ENCODE measurements around the gene CLCNKA.
A peak's percentile ranks its signal among the peaks of the same experiment; 100 is the strongest.
"Not testable (repeated sequence)": the region's sequence is repeated elsewhere in the genome, so short reads cannot be mapped to it uniquely, and the experiment has no call there.

Gene CLCNKA

DNA sequence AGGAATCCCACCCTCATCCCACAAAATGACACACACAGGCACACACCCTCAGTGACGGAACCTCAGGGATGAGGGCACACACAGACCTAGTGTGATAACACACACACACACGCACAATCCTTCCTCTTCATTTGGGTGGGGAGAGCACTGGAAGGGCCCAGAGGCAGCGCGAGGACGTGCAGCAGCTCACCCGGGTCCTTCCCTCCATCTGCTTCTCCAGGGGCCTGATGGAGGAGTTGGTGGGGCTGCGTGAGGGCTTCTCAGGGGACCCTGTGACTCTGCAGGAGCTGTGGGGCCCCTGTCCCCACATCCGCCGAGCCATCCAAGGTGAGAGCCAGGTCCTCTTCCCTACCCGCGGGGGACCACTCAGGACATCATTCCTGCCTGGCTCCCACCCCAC, 557 bp downstream of the CLCNKA start:
- H3K27ac ChIP-seq (ENCODE audit: low read depth, low read length): no peak overlapping the region
- H3K9ac ChIP-seq (ENCODE audit: low read length in 5 of 5): no peak overlapping the region
- peaks cover 0 to 40% (median 38%) of the 10 kb centered on the region in 5 donors for H3K4me1 ChIP-seq (ENCODE audit: control insufficient read depth in 5 of 5, insufficient read depth in 5 of 5, low read length in 5 of 5)

DNA sequence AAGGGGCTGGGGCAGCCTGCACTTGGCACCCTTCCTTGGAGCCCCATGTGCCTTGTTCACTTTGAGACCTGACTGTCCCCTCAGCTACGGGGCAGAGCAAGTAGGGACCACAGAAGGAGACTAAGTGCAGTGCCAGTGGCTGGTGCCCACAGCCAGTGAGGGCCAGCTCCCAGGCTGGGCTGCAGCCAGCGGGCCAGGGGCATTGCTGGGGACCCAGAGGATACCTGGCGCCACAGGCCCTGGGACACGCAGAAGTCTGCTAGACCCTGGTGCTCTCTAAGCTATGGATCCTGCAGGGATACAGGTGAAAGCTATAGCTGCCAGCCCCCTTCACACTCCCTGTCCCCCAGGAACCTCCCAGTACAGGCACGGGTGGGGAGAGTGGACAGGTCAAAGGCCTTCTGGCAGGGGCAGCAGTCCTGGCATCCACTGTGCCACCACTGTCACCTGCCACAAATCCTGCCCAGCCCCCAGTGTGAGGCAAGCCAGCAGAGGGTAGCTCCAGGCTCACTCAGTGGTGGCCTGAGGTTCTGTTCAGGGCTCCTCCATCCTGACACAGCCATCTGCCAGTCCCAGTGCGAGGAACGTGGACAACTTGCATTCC, 1.3 kb downstream of the CLCNKA start:
- Histone ChIP-seq H3K9me3 (ENCODE audit: control insufficient read depth in 5 of 5, low read length in 5 of 5) (no peaks in the 10 kb centered on the region), H3K4me1 (ENCODE audit: control insufficient read depth in 5 of 5, insufficient read depth in 5 of 5, low read length in 5 of 5) (peaks cover 0 to 35% (median 32%) of the 10 kb centered on the region in 5 donors), H3K4me3 (ENCODE audit: low read depth in 1 of 5, low read length in 5 of 5) (no peak overlapping the region), H3K9ac (ENCODE audit: low read length in 5 of 5) (no peak overlapping the region), H3K36me3 (ENCODE audit: control insufficient read depth in 5 of 5, insufficient read depth in 5 of 5, low read length in 5 of 5) (no peaks in the 10 kb centered on the region), H3K27me3 (ENCODE audit: control insufficient read depth in 5 of 5, insufficient read depth in 4 of 5, low read length in 5 of 5) (peaks cover 0 to 3% (median 0%) of the 10 kb centered on the region in 5 donors), H3K27ac (ENCODE audit: low read depth, low read length) (no peak overlapping the region)

More for the DNA sequence above, 557 bp downstream of the CLCNKA start:
- H3K27me3 ChIP-seq (ENCODE audit: control insufficient read depth in 5 of 5, insufficient read depth in 4 of 5, low read length in 5 of 5): no peaks in the 10 kb centered on the region
- no peak overlapping the region for H3K4me3 ChIP-seq (ENCODE audit: low read depth in 1 of 5, low read length in 5 of 5)
- H3K9me3 ChIP-seq (ENCODE audit: control insufficient read depth in 5 of 5, low read length in 5 of 5): no peaks in the 10 kb centered on the region
- H3K36me3 ChIP-seq (ENCODE audit: control insufficient read depth in 5 of 5, insufficient read depth in 5 of 5, low read length in 5 of 5): no peaks in the 10 kb centered on the region

DNA sequence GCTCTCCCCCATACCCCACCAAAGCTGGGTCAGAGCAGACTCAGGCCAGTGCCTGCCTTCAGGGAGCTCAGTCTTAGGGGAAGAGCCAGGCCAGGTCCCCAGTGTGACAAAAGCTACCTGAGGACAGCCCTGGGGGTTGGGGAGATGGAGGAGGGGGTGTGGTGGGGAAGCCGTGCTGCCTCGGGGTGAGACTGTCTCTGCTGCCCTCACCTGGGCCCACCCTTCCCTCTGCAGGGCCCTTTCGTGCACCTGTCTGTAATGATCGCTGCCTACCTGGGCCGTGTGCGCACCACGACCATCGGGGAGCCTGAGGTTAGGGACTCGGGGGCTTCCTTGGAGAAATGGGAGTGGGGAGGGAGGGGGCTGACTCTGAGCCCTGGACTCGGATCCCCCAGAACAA, 4.5 kb downstream of the CLCNKA start:
- H3K4me3 ChIP-seq (ENCODE audit: low read depth in 1 of 5, low read length in 5 of 5); H3K9me3 ChIP-seq (ENCODE audit: control insufficient read depth in 5 of 5, low read length in 5 of 5); H3K9ac ChIP-seq (ENCODE audit: low read length in 5 of 5); H3K27me3 ChIP-seq (ENCODE audit: control insufficient read depth in 5 of 5, insufficient read depth in 4 of 5, low read length in 5 of 5); H3K36me3 ChIP-seq (ENCODE audit: control insufficient read depth in 5 of 5, insufficient read depth in 5 of 5, low read length in 5 of 5); H3K27ac ChIP-seq (ENCODE audit: low read depth, low read length): not testable (repeated sequence)
- H3K4me1 ChIP-seq (ENCODE audit: control insufficient read depth in 5 of 5, insufficient read depth in 5 of 5, low read length in 5 of 5): peaks cover 0 to 21% (median 15%) of the 10 kb centered on the region in 5 donors

DNA sequence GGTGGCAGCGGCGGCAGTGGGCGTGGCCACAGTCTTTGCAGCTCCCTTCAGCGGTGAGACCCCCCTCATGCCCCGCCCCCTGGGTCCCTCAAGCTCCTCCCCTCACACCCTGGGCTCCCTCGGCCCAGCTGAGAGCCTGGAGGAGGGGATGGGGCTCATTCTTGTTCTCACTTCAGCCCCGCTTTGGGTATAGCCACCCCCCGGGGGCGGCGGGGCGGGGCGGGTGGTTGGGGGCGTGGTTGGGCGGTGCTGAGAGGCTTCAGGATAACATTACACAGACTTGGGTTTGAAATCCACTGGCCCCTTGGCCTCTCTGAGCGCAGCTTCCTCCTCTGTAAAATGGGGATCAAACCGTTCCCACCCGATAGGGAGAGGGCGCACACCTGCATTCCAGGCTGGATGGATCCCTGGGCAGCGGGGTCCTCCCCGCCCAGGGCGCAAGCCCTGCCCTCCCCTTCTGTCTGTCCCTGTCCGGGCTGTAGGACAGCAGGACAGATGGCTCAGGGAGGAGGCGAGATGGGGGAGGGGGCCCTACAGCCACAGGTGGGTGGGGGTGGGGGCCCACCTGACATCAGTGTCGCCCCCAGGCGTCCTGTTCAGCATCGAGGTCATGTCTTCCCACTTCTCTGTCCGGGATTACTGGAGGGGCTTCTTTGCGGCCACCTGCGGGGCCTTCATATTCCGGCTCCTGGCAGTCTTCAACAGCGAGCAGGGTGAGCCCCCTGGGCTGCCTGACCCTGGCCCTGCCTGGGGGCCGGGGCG, 5.1 kb downstream of the CLCNKA start:
- no peaks in the 10 kb centered on the region for H3K9me3 ChIP-seq (ENCODE audit: control insufficient read depth in 5 of 5, low read length in 5 of 5)
- H3K4me1 ChIP-seq (ENCODE audit: control insufficient read depth in 5 of 5, insufficient read depth in 5 of 5, low read length in 5 of 5): peaks cover 0 to 21% (median 15%) of the 10 kb centered on the region in 5 donors
- H3K27ac ChIP-seq (ENCODE audit: low read depth, low read length): no peak overlapping the region
- peaks cover 0 to 8% (median 3%) of the 10 kb centered on the region in 5 donors for H3K27me3 ChIP-seq (ENCODE audit: control insufficient read depth in 5 of 5, insufficient read depth in 4 of 5, low read length in 5 of 5)
- no peaks in the 10 kb centered on the region for H3K36me3 ChIP-seq (ENCODE audit: control insufficient read depth in 5 of 5, insufficient read depth in 5 of 5, low read length in 5 of 5)
- no peak overlapping the region for H3K4me3 ChIP-seq (ENCODE audit: low read depth in 1 of 5, low read length in 5 of 5)
- H3K9ac ChIP-seq (ENCODE audit: low read length in 5 of 5): peak overlapping the region in 2 of 5 donors; percentile 35 to 39

DNA sequence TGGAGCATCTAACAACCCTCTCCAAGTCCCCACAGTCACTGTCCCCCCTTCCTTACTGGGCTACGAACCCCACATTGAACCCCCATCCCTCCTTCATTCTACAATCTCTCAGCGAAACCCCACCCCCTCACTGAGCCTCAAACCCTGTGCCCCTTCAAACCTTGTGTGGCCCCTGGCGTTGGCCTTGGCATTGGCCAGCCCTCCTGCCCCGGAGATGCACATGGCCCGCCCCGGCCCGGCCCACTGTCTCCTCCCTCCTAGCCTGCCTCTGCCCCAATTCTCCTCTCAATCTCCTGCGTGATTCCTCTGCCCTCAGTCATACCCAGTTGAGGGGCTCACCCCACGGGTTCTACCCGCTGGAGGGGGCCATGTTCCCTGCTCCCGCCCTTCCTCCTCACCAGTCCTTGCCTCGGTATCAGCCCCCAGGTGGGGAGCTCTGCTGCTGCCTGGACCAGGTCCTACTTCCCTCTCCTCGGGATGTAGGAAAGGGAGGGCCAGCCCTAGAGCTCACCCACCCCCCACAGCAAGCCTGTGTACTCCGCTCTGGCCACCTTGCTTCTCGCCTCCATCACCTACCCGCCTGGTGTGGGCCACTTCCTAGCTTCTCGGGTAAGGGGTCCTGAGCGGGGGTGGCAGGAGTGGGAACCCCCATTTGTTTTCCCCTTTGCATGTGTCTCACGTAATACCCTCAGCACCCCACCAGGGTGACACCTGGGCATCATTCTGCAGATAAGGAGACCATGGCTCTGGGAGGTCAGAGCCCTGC, 6.6 kb downstream of the CLCNKA start:
- Histone ChIP-seq H3K4me3 (ENCODE audit: low read depth in 1 of 5, low read length in 5 of 5) (no peak overlapping the region), H3K4me1 (ENCODE audit: control insufficient read depth in 5 of 5, insufficient read depth in 5 of 5, low read length in 5 of 5) (peaks cover 0 to 24% (median 20%) of the 10 kb centered on the region in 5 donors), H3K27me3 (ENCODE audit: control insufficient read depth in 5 of 5, insufficient read depth in 4 of 5, low read length in 5 of 5) (peaks cover 0 to 8% (median 3%) of the 10 kb centered on the region in 5 donors), H3K9ac (ENCODE audit: low read length in 5 of 5) (peak overlapping the region in 1 of 5 donors; percentile 41), H3K9me3 (ENCODE audit: control insufficient read depth in 5 of 5, low read length in 5 of 5) (no peaks in the 10 kb centered on the region), H3K36me3 (ENCODE audit: control insufficient read depth in 5 of 5, insufficient read depth in 5 of 5, low read length in 5 of 5) (no peaks in the 10 kb centered on the region), H3K27ac (ENCODE audit: low read depth, low read length) (no peak overlapping the region)

DNA sequence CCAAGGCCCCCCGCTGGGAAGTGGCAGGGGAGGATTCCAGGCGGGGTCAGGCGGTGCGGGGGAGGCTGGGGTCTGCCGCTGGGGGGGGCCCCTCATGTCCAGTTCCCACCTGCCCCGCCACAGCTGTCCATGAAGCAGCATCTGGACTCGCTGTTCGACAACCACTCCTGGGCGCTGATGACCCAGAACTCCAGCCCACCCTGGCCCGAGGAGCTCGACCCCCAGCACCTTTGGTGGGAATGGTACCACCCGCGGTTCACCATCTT, 7.1 kb downstream of the CLCNKA start:
- not testable (repeated sequence) for H3K36me3 ChIP-seq (ENCODE audit: control insufficient read depth in 5 of 5, insufficient read depth in 5 of 5, low read length in 5 of 5); H3K27me3 ChIP-seq (ENCODE audit: control insufficient read depth in 5 of 5, insufficient read depth in 4 of 5, low read length in 5 of 5); H3K27ac ChIP-seq (ENCODE audit: low read depth, low read length); H3K9me3 ChIP-seq (ENCODE audit: control insufficient read depth in 5 of 5, low read length in 5 of 5); H3K4me3 ChIP-seq (ENCODE audit: low read depth in 1 of 5, low read length in 5 of 5); H3K9ac ChIP-seq (ENCODE audit: low read length in 5 of 5)
- H3K4me1 ChIP-seq (ENCODE audit: control insufficient read depth in 5 of 5, insufficient read depth in 5 of 5, low read length in 5 of 5): peaks cover 0 to 24% (median 20%) of the 10 kb centered on the region in 5 donors

DNA sequence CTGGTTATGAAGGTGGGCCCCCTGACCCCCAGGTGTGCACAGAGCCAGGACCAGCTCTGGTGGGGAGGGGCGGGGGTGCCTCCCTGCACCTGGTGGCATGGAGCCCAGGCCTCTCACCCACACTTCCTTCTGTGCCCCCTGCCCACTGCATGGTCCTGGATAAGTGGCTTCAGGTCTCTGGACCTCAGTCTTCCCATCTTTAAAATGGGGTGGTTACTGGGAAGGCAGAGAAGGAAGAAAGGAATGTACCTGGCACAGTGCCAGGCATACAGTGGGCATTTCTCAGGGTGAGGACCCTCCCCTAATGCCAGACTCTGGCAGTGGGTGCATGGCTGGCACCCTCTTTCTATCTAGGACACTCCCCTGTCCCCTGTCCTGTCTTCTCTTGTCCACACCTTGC, 7.5 kb downstream of the CLCNKA start:
- Histone ChIP-seq H3K9ac (ENCODE audit: low read length in 5 of 5) (no peak overlapping the region), H3K4me1 (ENCODE audit: control insufficient read depth in 5 of 5, insufficient read depth in 5 of 5, low read length in 5 of 5) (peaks cover 0 to 24% (median 20%) of the 10 kb centered on the region in 5 donors), H3K36me3 (ENCODE audit: control insufficient read depth in 5 of 5, insufficient read depth in 5 of 5, low read length in 5 of 5) (no peaks in the 10 kb centered on the region), H3K27ac (ENCODE audit: low read depth, low read length) (no peak overlapping the region), H3K27me3 (ENCODE audit: control insufficient read depth in 5 of 5, insufficient read depth in 4 of 5, low read length in 5 of 5) (peaks cover 0 to 8% (median 3%) of the 10 kb centered on the region in 5 donors), H3K4me3 (ENCODE audit: low read depth in 1 of 5, low read length in 5 of 5) (no peak overlapping the region), H3K9me3 (ENCODE audit: control insufficient read depth in 5 of 5, low read length in 5 of 5) (no peaks in the 10 kb centered on the region)

DNA sequence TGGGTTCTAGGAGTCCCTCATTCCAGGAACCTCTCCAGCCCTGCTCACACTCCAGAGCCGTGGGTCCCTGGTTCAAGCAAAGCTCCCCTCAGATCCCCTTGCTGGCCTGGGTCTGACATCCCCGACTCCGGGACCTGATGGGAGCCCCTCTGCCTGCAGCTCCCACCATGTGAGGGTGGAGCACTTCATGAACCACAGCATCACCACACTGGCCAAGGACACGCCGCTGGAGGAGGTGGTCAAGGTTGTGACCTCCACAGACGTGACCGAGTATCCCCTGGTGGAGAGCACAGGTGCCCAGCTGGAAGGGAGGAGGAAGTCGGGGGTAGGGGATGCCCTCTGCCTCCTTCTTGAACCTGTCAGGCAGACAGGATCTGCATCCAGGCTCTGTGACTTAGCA, 9.7 kb downstream of the CLCNKA start:
- no peak overlapping the region for H3K27ac ChIP-seq (ENCODE audit: low read depth, low read length)
- no peaks in the 10 kb centered on the region for H3K9me3 ChIP-seq (ENCODE audit: control insufficient read depth in 5 of 5, low read length in 5 of 5)
- H3K4me3 ChIP-seq (ENCODE audit: low read depth in 1 of 5, low read length in 5 of 5): no peak overlapping the region
- H3K36me3 ChIP-seq (ENCODE audit: control insufficient read depth in 5 of 5, insufficient read depth in 5 of 5, low read length in 5 of 5): no peaks in the 10 kb centered on the region
- H3K9ac ChIP-seq (ENCODE audit: low read length in 5 of 5): no peak overlapping the region
- H3K4me1 ChIP-seq (ENCODE audit: control insufficient read depth in 5 of 5, insufficient read depth in 5 of 5, low read length in 5 of 5): peaks cover 0 to 20% (median 16%) of the 10 kb centered on the region in 5 donors
- H3K27me3 ChIP-seq (ENCODE audit: control insufficient read depth in 5 of 5, insufficient read depth in 4 of 5, low read length in 5 of 5): peaks cover 0 to 8% (median 3%) of the 10 kb centered on the region in 5 donors

DNA sequence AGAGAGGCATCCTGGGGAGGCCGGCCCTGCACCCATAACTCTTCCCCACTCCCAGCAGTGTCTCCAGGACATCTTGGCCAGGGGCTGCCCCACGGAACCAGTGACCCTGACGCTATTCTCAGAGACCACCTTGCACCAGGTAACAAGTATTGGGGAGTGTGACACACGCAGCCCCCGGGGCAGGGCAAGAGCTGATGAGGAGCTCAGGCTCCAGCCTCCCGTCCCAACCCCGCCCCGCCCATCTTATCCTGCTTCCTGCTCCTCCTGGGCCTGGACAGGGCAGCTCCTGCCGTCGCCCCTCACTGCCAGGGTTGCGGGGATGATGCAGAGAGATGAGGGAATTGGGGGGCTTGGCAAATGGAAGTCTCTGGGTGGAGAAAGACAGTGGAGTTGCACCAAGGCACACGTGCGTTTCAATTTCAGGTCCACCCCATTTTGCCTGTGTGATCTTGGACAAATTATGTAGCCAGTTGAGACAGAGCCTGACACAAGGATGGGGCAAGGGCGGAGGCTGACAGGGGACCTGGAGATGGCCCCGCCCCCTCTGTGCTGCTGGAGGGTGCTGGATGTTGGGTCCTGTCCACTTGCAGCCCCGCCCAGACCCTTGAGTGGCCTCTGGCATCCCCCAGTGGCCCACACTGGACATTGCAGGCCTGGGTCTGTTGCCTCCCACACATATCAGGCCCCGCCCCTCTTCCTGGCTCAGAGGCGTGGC, 10.7 kb downstream of the CLCNKA start:
- Histone ChIP-seq H3K27me3 (ENCODE audit: control insufficient read depth in 5 of 5, insufficient read depth in 4 of 5, low read length in 5 of 5) (peaks cover 0 to 9% (median 3%) of the 10 kb centered on the region in 5 donors), H3K9me3 (ENCODE audit: control insufficient read depth in 5 of 5, low read length in 5 of 5) (no peaks in the 10 kb centered on the region), H3K4me3 (ENCODE audit: low read depth in 1 of 5, low read length in 5 of 5) (no peak overlapping the region), H3K9ac (ENCODE audit: low read length in 5 of 5) (no peak overlapping the region), H3K27ac (ENCODE audit: low read depth, low read length) (no peak overlapping the region), H3K4me1 (ENCODE audit: control insufficient read depth in 5 of 5, insufficient read depth in 5 of 5, low read length in 5 of 5) (peaks cover 0 to 14% (median 10%) of the 10 kb centered on the region in 5 donors), H3K36me3 (ENCODE audit: control insufficient read depth in 5 of 5, insufficient read depth in 5 of 5, low read length in 5 of 5) (no peaks in the 10 kb centered on the region)
